Measurements from ENCODE around the gene CST6.
"Not testable (repeated sequence)": the region's sequence is repeated elsewhere in the genome, so short reads cannot be mapped to it uniquely, and the experiment has no call there.

CST6 gene

GRCh38 chr11:66004186-66004585, 7.6 kb upstream of the CST6 start:
- TF ChIP-seq, protein P1, sequence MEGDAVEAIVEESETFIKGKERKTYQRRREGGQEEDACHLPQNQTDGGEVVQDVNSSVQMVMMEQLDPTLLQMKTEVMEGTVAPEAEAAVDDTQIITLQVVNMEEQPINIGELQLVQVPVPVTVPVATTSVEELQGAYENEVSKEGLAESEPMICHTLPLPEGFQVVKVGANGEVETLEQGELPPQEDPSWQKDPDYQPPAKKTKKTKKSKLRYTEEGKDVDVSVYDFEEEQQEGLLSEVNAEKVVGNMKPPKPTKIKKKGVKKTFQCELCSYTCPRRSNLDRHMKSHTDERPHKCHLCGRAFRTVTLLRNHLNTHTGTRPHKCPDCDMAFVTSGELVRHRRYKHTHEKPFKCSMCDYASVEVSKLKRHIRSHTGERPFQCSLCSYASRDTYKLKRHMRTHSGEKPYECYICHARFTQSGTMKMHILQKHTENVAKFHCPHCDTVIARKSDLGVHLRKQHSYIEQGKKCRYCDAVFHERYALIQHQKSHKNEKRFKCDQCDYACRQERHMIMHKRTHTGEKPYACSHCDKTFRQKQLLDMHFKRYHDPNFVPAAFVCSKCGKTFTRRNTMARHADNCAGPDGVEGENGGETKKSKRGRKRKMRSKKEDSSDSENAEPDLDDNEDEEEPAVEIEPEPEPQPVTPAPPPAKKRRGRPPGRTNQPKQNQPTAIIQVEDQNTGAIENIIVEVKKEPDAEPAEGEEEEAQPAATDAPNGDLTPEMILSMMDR (IDR thresholded peaks at IDR 0.05; ENCODE audit: low read depth, low read length): no peak

GRCh38 chr11:66006134-66006890, 5.5 kb upstream of the CST6 start:
- TF ChIP-seq, protein P1 (IDR thresholded peaks at IDR 0.05; ENCODE audit: low read depth, low read length): no peak

More at GRCh38 chr11:66004186-66004585, 7.6 kb upstream of the CST6 start:
- H3K4me3 ChIP-seq (ENCODE audit: low read depth, low read length): no peak overlapping the region

GRCh38 chr11:66006891-66007176, 5.0 kb upstream of the CST6 start:
- TF ChIP-seq, protein P1 (IDR thresholded peaks at IDR 0.05; ENCODE audit: low read depth, low read length): no peak
- H3K4me3 ChIP-seq (ENCODE audit: low read depth, low read length): no peak overlapping the region

More at GRCh38 chr11:66006134-66006890, 5.5 kb upstream of the CST6 start:
- H3K4me3 ChIP-seq (ENCODE audit: low read depth, low read length): no peak overlapping the region

DNA sequence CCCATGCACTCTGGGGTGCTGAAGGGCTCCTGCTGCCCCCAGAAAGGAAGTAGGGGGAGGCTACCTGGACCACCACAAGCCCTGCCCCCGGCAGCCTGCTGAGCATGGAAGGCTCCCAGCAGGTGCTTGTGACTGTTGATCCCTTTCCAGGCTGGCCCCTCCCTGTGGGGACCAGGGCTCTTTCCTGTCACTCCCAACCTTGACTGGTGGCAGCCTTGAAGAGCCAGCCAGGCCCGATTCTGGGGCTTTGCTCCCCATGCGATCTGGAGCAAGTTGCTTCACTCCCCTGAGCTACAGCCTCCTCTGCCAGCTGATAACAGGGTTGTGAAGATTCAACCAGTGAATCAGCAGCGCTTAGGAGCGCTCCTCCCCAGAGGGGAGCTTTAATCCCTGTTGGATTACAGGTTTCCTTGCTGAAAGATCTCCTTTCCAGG, 4.6 kb upstream of the CST6 start:
- TF ChIP-seq, protein P1 (IDR thresholded peaks at IDR 0.05; ENCODE audit: low read depth, low read length): no peak
- no peak overlapping the region for H3K4me3 ChIP-seq (ENCODE audit: low read depth, low read length)

DNA sequence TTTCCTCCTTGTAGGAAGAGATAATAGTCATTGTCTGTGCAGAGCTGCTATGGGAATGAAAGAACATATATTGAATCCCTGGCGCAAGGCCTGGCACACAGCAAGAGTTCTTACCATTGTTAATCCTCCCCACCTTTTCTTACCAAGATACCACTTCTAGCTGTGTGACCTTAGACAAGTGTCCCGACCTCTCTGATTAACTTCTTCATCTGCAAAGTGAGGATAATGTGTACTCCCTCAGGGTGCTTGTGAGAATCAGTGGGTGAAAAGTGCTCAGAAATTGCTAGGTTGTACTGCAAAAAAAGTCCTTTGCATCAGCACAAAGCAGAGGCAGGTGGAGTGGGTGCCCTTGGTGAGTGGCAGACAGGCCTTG, 3.7 kb upstream of the CST6 start:
- no peak overlapping the region for H3K4me3 ChIP-seq (ENCODE audit: low read depth, low read length)
- TF ChIP-seq, protein P1 (IDR thresholded peaks at IDR 0.05; ENCODE audit: low read depth, low read length): no peak

DNA sequence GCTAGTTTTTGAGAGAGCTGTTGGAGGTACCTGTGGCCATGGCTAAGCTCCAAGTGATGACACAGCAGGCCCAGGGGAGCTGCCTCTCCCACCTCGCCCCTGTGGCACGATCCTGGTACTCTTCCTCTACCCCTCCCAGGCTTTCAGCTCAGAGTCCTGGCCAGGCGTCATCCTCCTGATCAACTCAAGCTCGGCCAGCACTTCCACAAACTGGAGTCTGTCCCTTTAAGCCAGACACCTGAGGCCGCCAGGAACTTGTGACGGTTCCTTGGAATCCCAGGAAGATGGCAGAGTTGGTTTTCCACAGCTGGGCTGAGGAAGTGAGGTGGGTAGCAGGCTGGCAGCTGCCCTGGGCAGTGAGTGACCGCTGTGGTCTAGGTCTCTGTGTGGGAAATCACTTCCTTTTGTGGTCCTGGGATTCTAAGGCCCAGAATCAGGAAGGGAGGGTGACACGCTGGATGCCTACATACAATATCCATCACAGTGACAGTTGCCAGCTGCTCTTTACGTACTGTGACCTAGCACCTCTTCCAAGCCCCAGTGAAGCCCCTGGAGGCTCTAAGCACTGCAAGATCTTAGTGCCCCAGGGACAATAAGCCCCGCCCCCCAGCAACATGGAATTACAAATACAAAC, 3.2 kb upstream of the CST6 start:
- H3K4me3 ChIP-seq (ENCODE audit: low read depth, low read length): no peak overlapping the region
- TF ChIP-seq, protein P1 (IDR thresholded peaks at IDR 0.05; ENCODE audit: low read depth, low read length): no peak

GRCh38 chr11:66010036-66010435, 1.8 kb upstream of the CST6 start:
- not testable (repeated sequence) for H3K4me3 ChIP-seq (ENCODE audit: low read depth, low read length)
